ENCODE measurements around the gene CCDC137. TPM values are rescaled to one million over a fixed set of nuclear protein-coding genes. Genes with fewer than 3 reads are reported as not detected.

Gene CCDC137
- total and polyA plus RNA-seq, 2 of the 13 experiments (the other 11 are each of a cell fraction or from before 2014, with no cell fraction given): 14.6 to 39.1 TPM

- Histone ChIP-seq H4K20me1 (ENCODE audit: insufficient read depth, low read length) (no peaks in the 10 kb centered on the region), H3K4me3 (replicated peaks in 1 of 3; ENCODE audit: insufficient read depth in 1 of 3, low read depth in 2 of 3, low read length in 3 of 3) (no peak overlapping the region), H3K9ac (ENCODE audit: insufficient read depth, low read depth, low read length) (no peak overlapping the region), H3K9me3 (ENCODE audit: low read length) (no peaks in the 10 kb centered on the region), H3K4me1 (ENCODE audit: insufficient read depth, low read length) (peaks cover 14% of the 10 kb centered on the region), H3K4me2 (ENCODE audit: low read depth, low read length) (no peak overlapping the region), H3K27ac (ENCODE audit: extremely low read length, insufficient read depth, low read length) (no peak overlapping the region), H3K27me3 (ENCODE audit: control insufficient read depth in 1 of 2, insufficient read depth in 2 of 2, low read length in 2 of 2) (no peaks in the 10 kb centered on the region), H2AFZ (ENCODE audit: low read length) (no peak overlapping the region), H3K36me3 (replicated peaks in 1 of 2; ENCODE audit: control insufficient read depth in 1 of 2, insufficient read depth in 2 of 2, low read length in 2 of 2) (peaks cover 33 to 55% of the 10 kb centered on the region in 2 experiments), H3K79me2 (ENCODE audit: insufficient read depth, low read length) (peaks cover 8% of the 10 kb centered on the region)
- intact Hi-C loops (cut with micrococcal nuclease; ENCODE audit: unreplicated experiment): no loop called here
- ChIA-PET POLR2A (interaction anchor here (2.1 to 3.9 kb wide), 2 partner anchors 10 to 30 kb away, joined by 8 to 26 read pairs; partner anchors contain the start of genes ARL16, HGS and MRPL12), CTCF (ENCODE audit: low intra/inter-chr PET ratio, low total read pairs) (no interaction called here)
- no peak for DNase-seq (ENCODE audit: low spot score)
- BruUV-seq (replicated peaks): no TSS peak
- in situ Hi-C loops (cut with HindIII; ENCODE audit: extremely low pct_ligation_motif_present, low pct_unique_long_range_greater_than_20kb): no loop called here
- ATAC-seq: no peak; the same call in 2 of the 3 replicates
- FAIRE-seq: no peak
- WGBS (ENCODE audit: low lambda C conversion rate): 98% methylated on average over 16 of the region's 16 CpGs
- TF ChIP-seq ARID4A (CRISPR knock-in tag; IDR thresholded peaks at IDR 0.05; ENCODE audit: borderline replicate concordance): no peak
- TF ChIP-seq THAP7 (CRISPR knock-in tag; IDR thresholded peaks at IDR 0.05): no peak
Observed at GRCh38 chr17:81672954-81673353, 6.4 kb downstream of the CCDC137 start.
